ENCODE data around the gene TAF15. TPM values are rescaled to one million over a fixed set of nuclear protein-coding genes. Genes with fewer than 3 reads are reported as not detected.
A peak's percentile ranks its signal among the peaks of the same experiment; 100 is the strongest.

TAF15 gene
- 100 to 1,000 TPM; 252 to 256 TPM for total RNA-seq

DNA sequence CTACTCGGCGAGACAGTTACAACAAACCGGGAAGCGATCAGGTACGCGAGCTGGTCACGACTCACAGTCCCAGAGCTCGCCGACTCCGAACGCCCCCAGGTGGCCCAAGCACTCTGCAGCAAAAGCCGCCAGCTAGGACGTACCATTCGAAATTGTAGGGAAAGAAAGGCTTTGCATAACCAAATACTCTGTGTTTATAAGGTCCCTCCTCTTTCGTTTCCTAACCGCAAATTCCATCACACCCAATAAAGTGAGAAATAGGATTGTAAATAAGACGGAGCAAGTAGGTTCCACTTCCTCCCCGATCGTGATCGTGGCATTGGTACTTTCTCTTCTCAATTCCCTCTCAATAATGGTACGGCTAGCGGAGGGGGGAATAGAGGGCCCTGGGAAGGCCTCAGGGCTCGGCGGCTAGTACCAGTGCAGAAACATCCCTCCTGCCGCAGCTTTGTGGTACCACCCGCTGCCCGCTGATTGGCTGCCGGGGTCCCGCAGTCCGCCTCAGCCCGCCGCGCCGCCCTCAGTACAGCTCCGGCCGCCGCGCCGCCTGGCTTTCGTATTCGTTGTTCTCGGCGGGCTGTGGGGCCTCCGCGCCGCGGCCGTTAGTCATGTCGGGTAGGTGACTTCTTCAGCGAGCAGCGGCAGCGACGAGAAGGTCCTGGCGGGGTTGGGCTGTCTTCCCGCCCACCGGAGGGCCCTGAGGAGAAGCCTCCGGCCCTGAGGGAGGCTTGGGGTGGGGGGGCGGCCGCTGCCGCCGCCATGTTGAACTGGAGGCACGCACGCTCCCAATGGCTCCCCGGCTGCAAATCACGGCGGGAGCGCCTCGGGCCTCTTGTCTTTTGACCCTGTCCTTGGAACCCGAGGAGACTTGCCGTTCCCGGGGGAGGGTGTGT lies at the start of gene TAF15:
TAF15 (plus strand) TSS at position 523 of the 893 bp plus-strand sequence; CDS start at position 609, 86 bp downstream.
- CTCF ChIA-PET, result interaction anchor here (0.6 to 11.5 kb wide), 11 partner anchors 10 to 508 kb away, joined by 3 to 284 read pairs (median 4); partner anchors contain the start of genes C17orf50 and MMP28
- no peaks in the 10 kb centered on the region for H3K27me3 Mint-ChIP-seq (ENCODE audit: low read depth)
- peaks cover 20% of the 10 kb centered on the region for H3K36me3 Mint-ChIP-seq (ENCODE audit: low read depth)
- H3K4me1 Mint-ChIP-seq (ENCODE audit: low read depth), result peaks cover 55% of the 10 kb centered on the region
- no peaks in the 10 kb centered on the region for H3K9me3 Mint-ChIP-seq
- peak; percentile 98 for DNase-seq
- H3K27ac Mint-ChIP-seq, result peak within 1 kb of the TSS; percentile 99
- intact Hi-C loops (cut with micrococcal nuclease), result loop anchor here (1.0 to 10.0 kb wide), 9 partner anchors 45 to 847 kb away; partner anchors contain the start of genes AP2B1, CCT6B, PEX12 and SLFN11
- H3K4me3 Mint-ChIP-seq, result peak within 1 kb of the TSS; percentile 83

DNA sequence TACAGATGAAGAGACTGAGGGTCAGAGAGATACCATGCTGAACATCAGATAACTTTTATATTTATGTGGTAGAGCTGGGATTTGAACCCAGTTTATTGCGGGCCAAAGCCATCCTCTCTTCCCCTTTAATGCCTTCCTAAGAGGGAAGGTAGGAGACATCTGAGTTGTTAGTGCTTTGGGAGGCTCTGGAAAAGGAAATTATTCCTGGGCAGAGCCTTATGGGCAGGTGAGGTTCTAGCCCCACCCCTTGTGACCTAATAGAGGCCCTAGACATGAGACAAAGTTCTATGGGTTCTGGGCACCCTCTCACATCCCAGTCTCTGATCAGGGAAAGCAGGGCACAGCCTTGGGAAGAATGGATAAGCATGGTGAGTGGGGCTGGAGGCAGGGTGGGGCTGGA lies 48.7 kb upstream of the TAF15 start, which contains the start of gene C17orf50:
C17orf50 (plus strand) TSS at position 301 of the 400 bp plus-strand sequence; CDS start at position 356, 55 bp downstream.
- no peak for DNase-seq
- Mint-ChIP-seq H3K4me3 (no peak within 1 kb of the TSS), H3K27me3 (ENCODE audit: low read depth) (no peaks in the 10 kb centered on the region), H3K9me3 (no peaks in the 10 kb centered on the region), H3K36me3 (ENCODE audit: low read depth) (no peaks in the 10 kb centered on the region), H3K4me1 (ENCODE audit: low read depth) (peaks cover 8% of the 10 kb centered on the region), H3K27ac (no peak within 1 kb of the TSS)
- intact Hi-C loops (cut with micrococcal nuclease), result no loop called here
- CTCF ChIA-PET, result interaction anchor here (0.8 to 12.5 kb wide), 5 partner anchors 11 to 147 kb away, joined by 3 to 284 read pairs (median 3); partner anchors contain the start of gene TAF15

DNA sequence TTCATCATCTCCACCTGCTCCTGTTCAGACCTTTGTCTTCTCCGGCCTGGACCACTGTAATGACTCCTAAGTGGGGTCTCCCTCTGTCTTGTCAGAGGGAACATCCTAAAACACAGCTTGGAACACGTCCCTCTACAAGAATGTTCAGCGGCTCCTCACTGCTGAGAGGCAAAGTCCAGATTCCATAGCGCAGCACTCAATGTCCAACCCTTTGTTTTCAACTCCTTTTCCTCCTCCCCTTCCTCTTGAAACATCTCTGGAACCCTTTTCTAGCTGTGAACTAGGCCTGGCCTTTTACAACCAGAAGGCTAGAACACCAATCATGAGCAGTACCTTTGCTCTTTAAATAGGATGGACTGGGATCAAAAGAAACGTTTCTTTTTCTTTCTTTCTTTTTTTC lies 47.7 kb upstream of the TAF15 start:
- no peak overlapping the region for H3K27ac Mint-ChIP-seq
- intact Hi-C loops (cut with micrococcal nuclease), result no loop called here
- H3K36me3 Mint-ChIP-seq (ENCODE audit: low read depth), result no peaks in the 10 kb centered on the region
- CTCF ChIA-PET, result interaction anchor here (12.5 kb wide), 1 partner anchor 47 kb away, joined by 284 read pairs; the partner anchor contains the start of gene TAF15
- H3K9me3 Mint-ChIP-seq, result no peaks in the 10 kb centered on the region
- no peak for DNase-seq
- no peak overlapping the region for H3K4me3 Mint-ChIP-seq
- H3K27me3 Mint-ChIP-seq (ENCODE audit: low read depth), result no peaks in the 10 kb centered on the region
- H3K4me1 Mint-ChIP-seq (ENCODE audit: low read depth), result peaks cover 8% of the 10 kb centered on the region

DNA sequence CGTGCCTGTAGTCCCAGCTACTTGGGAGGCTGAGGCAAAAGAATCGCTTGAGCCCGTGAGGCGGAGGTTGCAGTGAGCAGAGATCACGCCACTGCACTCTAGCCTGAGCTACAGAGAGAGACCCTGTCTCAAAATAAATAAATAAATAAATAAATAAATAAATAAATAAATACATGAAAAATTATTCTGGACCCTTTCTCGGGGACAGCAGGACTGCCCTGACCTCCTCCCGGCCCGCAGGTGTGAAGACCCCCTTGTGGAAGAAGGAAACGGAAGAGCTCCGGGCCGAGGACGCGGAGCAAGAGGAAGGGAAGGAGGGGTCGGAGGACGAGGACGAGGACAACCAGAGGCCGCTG lies 45.5 kb upstream of the TAF15 start:
- intact Hi-C loops (cut with micrococcal nuclease), result loop anchor here (1.0 kb wide), 2 partner anchors 41 to 46 kb away; partner anchors contain the start of gene TAF15
- peak overlapping the region; percentile 79 for H3K4me3 Mint-ChIP-seq
- H3K27me3 Mint-ChIP-seq (ENCODE audit: low read depth), result no peaks in the 10 kb centered on the region
- CTCF ChIA-PET, result interaction anchor here (0.6 to 12.5 kb wide), 44 partner anchors 10 to 1183 kb away, joined by 3 to 284 read pairs (median 5); partner anchors contain the start of genes GAS2L2, MMP28, RASL10B and SLFN12L
- no peak for DNase-seq
- H3K9me3 Mint-ChIP-seq, result no peaks in the 10 kb centered on the region
- peaks cover 8% of the 10 kb centered on the region for H3K4me1 Mint-ChIP-seq (ENCODE audit: low read depth)
- no peak overlapping the region for H3K27ac Mint-ChIP-seq
- H3K36me3 Mint-ChIP-seq (ENCODE audit: low read depth), result no peaks in the 10 kb centered on the region

DNA sequence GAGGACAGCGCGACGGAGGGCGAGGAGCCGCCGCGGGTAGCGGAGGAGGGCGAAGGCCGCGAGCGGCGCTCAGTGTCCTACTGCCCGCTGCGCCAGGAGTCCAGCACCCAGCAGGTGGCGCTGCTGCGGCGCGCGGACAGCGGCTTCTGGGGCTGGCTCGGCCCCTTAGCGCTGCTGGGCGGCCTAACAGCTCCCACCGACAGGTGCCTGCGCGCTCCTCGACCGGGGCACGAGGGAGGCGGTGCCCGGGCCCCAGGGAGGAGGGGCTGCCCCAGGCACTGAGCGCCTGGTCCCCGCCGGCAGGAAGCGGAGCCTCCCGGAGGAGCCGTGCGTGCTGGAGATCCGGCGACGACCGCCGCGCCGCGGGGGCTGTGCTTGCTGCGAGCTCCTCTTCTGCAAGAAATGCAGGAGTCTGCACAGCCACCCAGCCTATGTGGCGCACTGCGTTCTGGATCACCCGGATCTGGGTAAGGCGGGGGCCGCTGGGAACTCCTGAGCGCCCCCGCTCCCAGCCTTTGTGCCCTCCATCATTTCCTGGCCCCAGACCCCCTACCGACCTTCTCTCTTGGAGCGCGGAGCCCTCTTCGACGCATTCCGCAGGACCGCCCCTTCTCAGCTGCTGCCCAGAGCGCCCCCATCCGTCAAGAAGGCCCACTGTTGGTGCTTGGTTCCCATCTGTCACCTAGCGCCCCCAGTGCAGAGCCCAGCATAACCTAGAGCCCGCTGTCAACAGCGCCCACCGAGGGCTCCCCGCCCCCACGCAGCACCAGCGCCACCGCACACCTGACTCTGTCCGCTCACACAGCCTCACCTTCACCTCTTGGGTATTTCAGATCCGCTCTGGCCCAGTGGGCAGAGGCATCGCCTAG lies 44.9 kb upstream of the TAF15 start:
- Mint-ChIP-seq H3K4me1 (ENCODE audit: low read depth) (peaks cover 8% of the 10 kb centered on the region), H3K9me3 (no peaks in the 10 kb centered on the region), H3K4me3 (peak overlapping the region; percentile 79), H3K27ac (no peak overlapping the region), H3K36me3 (ENCODE audit: low read depth) (no peaks in the 10 kb centered on the region), H3K27me3 (ENCODE audit: low read depth) (no peaks in the 10 kb centered on the region)
- CTCF ChIA-PET, result interaction anchor here (0.5 to 12.5 kb wide), 45 partner anchors 9 to 838 kb away, joined by 3 to 284 read pairs (median 5); partner anchors contain the start of genes GAS2L2, MMP28, RASL10B and SLFN12L
- intact Hi-C loops (cut with micrococcal nuclease), result loop anchor here (1.0 kb wide), 2 partner anchors 40 to 45 kb away; partner anchors contain the start of gene TAF15
- DNase-seq, result peak; percentile 84

DNA sequence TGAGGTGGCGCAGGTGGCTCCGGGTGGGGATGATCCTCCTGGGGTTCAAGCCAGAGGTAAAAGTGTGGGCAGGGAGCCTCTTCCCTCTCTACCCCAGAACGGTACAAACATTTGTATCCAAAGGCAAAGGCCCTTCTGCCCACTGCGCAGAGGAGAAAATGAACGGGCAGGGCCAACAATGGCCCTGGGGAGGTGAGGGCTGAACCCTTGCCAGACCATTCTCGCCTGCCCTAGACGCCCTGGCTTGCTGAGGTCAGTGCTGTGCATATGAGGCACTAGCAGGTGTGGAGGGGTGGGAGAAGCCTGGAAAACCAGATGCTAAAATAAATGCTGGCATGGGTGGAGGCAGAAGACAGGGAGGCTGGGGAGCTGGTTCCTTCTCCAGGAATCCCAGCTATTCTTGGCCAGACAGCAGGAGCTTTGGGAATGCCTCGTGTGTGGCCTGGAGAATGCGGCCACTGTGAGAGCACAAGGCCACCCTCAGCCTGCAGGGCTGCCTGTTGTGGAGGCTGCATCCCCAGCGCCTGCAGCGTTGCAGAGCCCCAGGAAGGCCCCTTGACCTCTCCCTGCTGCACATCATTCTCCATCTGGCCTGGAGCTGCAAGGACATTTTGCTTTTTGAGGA lies 44.1 kb upstream of the TAF15 start:
- Mint-ChIP-seq H3K27ac (no peak overlapping the region), H3K27me3 (ENCODE audit: low read depth) (no peaks in the 10 kb centered on the region), H3K36me3 (ENCODE audit: low read depth) (no peaks in the 10 kb centered on the region), H3K9me3 (no peaks in the 10 kb centered on the region), H3K4me1 (ENCODE audit: low read depth) (peaks cover 8% of the 10 kb centered on the region), H3K4me3 (peak overlapping the region; percentile 79)
- DNase-seq, result no peak
- intact Hi-C loops (cut with micrococcal nuclease), result no loop called here
- CTCF ChIA-PET, result interaction anchor here (0.6 to 12.5 kb wide), 13 partner anchors 16 to 837 kb away, joined by 3 to 284 read pairs (median 6); partner anchors contain the start of genes MMP28 and TAF15

DNA sequence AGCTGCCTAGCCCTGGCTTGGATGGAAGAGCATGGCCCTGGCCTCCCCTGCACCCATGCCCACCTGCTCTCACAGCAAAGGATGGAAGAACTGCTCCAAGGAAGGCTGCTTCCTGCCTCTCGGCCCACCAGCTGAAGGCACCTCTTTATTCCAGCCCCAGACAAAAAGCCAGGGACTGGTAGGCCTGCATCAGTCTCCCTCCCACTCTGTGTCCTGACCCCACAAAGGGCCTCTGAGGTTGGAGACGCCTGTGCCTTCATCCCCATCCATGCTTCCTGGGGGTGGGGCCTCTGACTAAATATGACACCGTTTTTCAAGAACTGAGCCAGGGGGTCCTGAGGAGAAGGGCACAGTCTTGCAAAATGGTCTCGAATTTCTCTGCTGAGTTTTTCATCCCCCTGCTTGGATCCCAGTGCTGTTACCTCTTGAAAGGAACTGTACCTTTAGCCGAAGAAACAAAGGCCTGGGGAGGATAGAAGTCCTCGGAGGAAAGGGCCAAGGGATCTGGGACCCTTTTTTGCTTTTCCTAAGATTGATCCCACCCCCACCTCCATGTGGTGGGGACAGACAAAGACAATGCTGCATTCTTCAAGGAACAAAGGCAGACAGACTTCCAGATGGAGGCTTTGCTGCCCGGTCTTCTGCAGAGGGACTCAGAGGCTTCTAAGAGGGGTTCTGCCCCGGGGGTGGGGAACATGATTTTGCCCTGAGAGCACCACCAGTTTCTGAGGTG lies 43.4 kb upstream of the TAF15 start:
- H3K27ac Mint-ChIP-seq, result no peak overlapping the region
- intact Hi-C loops (cut with micrococcal nuclease), result no loop called here
- CTCF ChIA-PET, result interaction anchor here (0.6 to 12.5 kb wide), 7 partner anchors 11 to 182 kb away, joined by 3 to 284 read pairs (median 4); partner anchors contain the start of genes MMP28 and TAF15
- H3K36me3 Mint-ChIP-seq (ENCODE audit: low read depth), result no peaks in the 10 kb centered on the region
- no peak for DNase-seq
- H3K9me3 Mint-ChIP-seq, result no peaks in the 10 kb centered on the region
- no peak overlapping the region for H3K4me3 Mint-ChIP-seq
- peaks cover 8% of the 10 kb centered on the region for H3K4me1 Mint-ChIP-seq (ENCODE audit: low read depth)
- H3K27me3 Mint-ChIP-seq (ENCODE audit: low read depth), result no peaks in the 10 kb centered on the region

DNA sequence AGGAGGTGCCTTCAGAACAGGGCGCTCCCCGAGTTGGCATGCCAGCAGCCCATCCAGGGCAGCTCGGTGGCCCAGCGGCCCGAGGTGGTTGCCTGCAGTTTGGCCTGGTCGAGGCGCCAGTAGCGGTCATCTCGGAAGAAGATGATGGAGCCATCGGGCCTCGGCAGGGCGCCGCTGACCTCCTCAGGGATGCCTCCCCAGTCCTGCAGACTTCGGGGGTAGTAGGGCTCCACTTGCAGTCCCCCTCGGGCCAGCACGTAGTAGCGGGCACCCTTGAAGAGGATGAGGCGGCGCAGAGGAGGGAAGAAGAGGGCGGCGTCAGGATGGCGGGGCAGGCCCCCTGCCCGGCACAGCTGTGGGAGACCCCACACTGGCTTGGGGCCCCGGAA lies 42.8 kb upstream of the TAF15 start:
- intact Hi-C loops (cut with micrococcal nuclease), result no loop called here
- H3K4me1 Mint-ChIP-seq (ENCODE audit: low read depth), result peaks cover 8% of the 10 kb centered on the region
- H3K9me3 Mint-ChIP-seq, result no peaks in the 10 kb centered on the region
- H3K27ac Mint-ChIP-seq, result no peak overlapping the region
- no peak for DNase-seq
- H3K36me3 Mint-ChIP-seq (ENCODE audit: low read depth), result no peaks in the 10 kb centered on the region
- CTCF ChIA-PET, result interaction anchor here (1.0 to 12.5 kb wide), 5 partner anchors 11 to 82 kb away, joined by 3 to 284 read pairs (median 3); partner anchors contain the start of gene TAF15
- H3K4me3 Mint-ChIP-seq, result no peak overlapping the region
- no peaks in the 10 kb centered on the region for H3K27me3 Mint-ChIP-seq (ENCODE audit: low read depth)

DNA sequence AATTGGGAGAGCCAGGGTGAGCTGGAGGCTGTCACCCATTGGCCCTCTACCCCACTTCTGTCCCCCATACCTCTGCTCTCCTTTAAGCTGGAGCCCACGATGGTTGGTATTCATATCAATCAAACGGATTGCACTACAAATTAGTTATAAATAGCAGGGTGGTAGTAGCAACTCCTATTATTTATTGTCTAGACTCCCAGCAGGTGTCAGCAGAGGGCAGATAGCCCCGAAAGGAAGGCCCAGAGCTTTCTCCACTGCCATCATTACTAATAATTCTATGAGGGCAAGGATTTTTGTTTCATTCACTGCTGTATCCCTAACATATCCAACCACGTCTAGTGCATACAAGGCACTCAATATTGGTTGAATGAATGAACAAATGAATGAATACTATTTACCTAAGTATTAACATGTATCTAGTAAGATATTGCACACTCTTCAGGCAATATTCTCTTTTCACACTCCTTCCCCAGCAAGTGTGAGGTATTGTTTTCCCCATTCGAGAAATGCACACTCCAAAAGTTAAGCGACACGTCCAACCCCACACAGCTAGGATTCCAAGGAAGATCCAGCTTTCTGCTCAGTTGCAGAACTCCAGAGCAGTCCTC lies 42.3 kb upstream of the TAF15 start:
- intact Hi-C loops (cut with micrococcal nuclease), result no loop called here
- CTCF ChIA-PET, result interaction anchor here (1.0 to 12.5 kb wide), 6 partner anchors 10 to 82 kb away, joined by 3 to 284 read pairs (median 4); partner anchors contain the start of gene TAF15
- H3K4me1 Mint-ChIP-seq (ENCODE audit: low read depth), result peaks cover 8% of the 10 kb centered on the region
- peak; percentile 55 for DNase-seq
- no peak overlapping the region for H3K4me3 Mint-ChIP-seq
- no peaks in the 10 kb centered on the region for H3K27me3 Mint-ChIP-seq (ENCODE audit: low read depth)
- H3K27ac Mint-ChIP-seq, result no peak overlapping the region
- H3K9me3 Mint-ChIP-seq, result no peaks in the 10 kb centered on the region
- no peaks in the 10 kb centered on the region for H3K36me3 Mint-ChIP-seq (ENCODE audit: low read depth)

DNA sequence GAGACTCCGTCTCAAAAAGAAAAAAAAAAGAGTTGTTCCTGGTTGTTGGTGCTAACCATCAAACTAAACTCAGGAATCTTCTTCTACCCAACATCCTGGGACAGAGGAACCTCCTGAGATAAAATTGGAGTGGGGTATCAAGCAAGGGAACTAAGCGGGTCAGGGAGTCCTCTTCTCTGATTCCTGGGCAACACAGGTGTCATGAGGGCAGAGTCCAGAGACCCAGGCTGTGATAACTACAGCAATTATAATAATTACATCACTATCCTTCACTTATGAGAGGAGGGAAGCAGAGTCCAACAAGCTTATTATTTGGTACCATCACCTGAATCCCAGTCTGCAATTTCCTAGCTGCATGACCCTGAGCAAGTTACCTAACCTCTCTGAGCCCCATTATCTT lies 40.5 kb upstream of the TAF15 start:
- no peak for DNase-seq
- Mint-ChIP-seq H3K27ac (no peak overlapping the region), H3K36me3 (ENCODE audit: low read depth) (no peaks in the 10 kb centered on the region), H3K4me3 (no peak overlapping the region), H3K4me1 (ENCODE audit: low read depth) (peaks cover 8% of the 10 kb centered on the region), H3K9me3 (no peaks in the 10 kb centered on the region), H3K27me3 (ENCODE audit: low read depth) (no peaks in the 10 kb centered on the region)
- intact Hi-C loops (cut with micrococcal nuclease), result no loop called here
- CTCF ChIA-PET, result interaction anchor here (1.3 to 12.5 kb wide), 2 partner anchors 20 to 40 kb away, joined by 7 to 284 read pairs; partner anchors contain the start of gene TAF15

All from activated naive CD4-positive, alpha-beta T cell treated with anti-CD3 and anti-CD28 coated beads for 36 hours (primary cell).